Posterior vena cava (tissue), 2 donors: ENCODE measurements around the gene POGLUT2. TPM values are rescaled to one million over a fixed set of nuclear protein-coding genes. Genes with fewer than 3 reads are reported as not detected.
"Not testable (repeated sequence)": the region's sequence is repeated elsewhere in the genome, so short reads cannot be mapped to it uniquely, and the experiment has no call there.

Experiments used
- DNase-seq: peaks from one replicate; pipeline ENCODE4 v3.0.0-alpha.2; 2020; ENCODE audit warnings: low spot score
- intact Hi-C, 2 donors: fragments of 100-400 bp; cut with DNase I; formaldehyde crosslinking; loops; one replicate each; pipeline versions ENCODE4 v1.14.1 to v1.14.2; 2022 to 2023
- total RNA-seq, 2 donors: library from RNA; stranded (reverse); fragmentation: NEBNext Ultra II Directional; extraction: Animal tissue kit (Norgen Biotek cat#: 25700); gene quantifications; one replicate each; pipeline ENCODE4 v1.2.1, GENCODE V29; 2021
- donor health status: DM: yes; HTN: yes; CAD: no.
- donor health status: DM: yes; HTN: yes; CAD: no.

POGLUT2 gene
- total RNA-seq, 2 donors from 2014 or later: 6.2 to 9.9 TPM

GRCh38 chr13:102814025-102814607 lies 15.3 kb upstream of the POGLUT2 start:
- intact Hi-C loops: loop anchor here in 1 of 2 donors (1.0 kb wide), 1 partner anchor 20 kb away; no protein-coding TSS in a partner anchor

DNA sequence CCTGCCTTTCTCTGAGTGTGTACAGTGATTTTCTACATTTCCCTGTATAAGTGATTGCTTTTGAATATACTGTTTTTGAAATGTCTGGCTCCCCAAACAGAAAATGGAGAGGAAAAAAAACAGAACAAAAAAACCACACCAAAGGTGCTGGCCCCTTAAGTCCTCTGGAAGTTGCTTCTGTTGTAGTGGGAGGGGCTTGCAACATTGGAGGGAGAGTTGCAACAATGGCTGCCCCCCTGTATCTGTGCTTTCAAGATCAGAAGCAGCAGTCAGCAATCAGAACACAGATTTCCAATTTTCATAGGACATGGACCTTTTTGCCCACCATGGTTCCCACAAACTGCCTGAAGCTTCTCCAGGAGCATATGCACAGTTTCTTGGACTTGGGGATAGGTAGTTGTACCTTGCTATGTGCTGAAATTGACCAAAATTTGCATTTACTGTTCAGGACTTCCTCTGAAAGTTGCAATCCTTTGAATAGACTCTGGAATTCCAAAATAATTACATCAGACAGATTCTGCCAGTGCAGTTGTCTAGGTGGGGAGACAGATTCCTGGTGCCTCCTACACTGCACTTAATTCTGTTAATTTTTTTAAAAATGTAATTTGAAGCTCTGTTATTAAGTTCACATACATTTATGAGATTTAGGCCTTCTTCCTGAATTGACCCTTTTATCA lies 14.0 kb upstream of the POGLUT2 start:
- DNase-seq: no peak
- intact Hi-C loops: no loop called here

More at GRCh38 chr13:102814025-102814607, 15.3 kb upstream of the POGLUT2 start:
- no peak for DNase-seq

GRCh38 chr13:102807699-102808098 lies 8.9 kb upstream of the POGLUT2 start:
- DNase-seq: no peak
- intact Hi-C loops: no loop called here

DNA sequence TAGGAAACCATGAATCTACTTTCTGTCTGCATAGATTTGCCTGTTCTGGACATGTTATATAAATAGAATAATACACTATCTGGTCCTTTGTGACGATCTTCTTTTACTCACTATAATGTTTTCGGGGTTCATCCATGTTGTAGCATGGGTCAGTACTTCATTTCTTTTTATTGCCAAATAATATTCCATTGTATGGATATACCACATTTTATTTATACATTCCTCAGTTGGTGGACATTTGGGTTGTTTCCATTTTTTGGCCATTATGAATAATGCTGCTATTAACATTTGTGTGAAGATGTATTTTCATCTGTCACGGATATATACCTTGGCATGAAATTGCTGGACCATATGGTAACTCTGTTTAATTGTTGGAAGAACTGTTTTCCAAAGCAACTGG lies 6.9 kb upstream of the POGLUT2 start:
- intact Hi-C loops: no loop called here
- no peak for DNase-seq

GRCh38 chr13:102800145-102801041 lies 1.6 kb upstream of the POGLUT2 start:
- peak; percentile 94 for DNase-seq
- intact Hi-C loops: no loop called here

DNA sequence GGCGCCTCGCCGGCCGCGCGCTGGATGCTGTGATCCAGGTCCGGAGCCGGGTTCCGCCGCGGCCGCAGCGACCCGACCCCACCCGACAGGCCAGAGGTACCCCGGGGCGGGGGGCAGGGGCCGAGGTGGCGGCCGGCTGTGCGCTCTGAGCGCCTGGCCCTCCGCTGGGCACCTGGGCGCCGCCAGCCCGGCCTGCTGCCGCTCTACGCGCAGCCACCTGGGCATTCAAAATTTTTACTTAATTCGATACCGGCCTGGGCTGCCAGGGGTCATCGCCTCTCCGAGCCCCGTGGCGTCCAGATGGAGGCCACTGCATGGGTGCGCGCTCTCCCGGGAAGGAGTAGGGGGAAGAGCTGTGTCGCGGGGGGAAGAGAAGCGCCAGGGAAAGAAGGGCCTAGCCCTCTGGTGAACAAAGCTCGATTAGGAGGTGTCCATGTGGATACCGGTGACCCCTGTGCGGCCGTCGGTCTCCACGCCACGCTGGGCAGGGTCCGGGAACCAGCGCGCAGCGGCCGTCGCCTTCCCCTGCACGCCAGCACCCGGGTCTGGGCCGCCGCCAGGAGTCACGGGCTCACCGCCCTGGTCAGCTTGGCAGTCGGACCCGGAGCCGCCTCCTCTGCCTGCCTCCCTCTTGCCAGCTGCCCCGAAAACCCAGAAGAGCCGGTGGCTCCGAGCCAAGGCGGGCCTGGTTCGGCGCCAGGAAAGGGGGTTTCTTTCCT lies 809 bp upstream of the POGLUT2 start:
- peak; percentile 84 for DNase-seq
- intact Hi-C loops: loop anchor here in 1 of 2 donors (5.0 kb wide), 1 partner anchor 48 kb away; the partner anchor contains the start of gene ERCC5

DNA sequence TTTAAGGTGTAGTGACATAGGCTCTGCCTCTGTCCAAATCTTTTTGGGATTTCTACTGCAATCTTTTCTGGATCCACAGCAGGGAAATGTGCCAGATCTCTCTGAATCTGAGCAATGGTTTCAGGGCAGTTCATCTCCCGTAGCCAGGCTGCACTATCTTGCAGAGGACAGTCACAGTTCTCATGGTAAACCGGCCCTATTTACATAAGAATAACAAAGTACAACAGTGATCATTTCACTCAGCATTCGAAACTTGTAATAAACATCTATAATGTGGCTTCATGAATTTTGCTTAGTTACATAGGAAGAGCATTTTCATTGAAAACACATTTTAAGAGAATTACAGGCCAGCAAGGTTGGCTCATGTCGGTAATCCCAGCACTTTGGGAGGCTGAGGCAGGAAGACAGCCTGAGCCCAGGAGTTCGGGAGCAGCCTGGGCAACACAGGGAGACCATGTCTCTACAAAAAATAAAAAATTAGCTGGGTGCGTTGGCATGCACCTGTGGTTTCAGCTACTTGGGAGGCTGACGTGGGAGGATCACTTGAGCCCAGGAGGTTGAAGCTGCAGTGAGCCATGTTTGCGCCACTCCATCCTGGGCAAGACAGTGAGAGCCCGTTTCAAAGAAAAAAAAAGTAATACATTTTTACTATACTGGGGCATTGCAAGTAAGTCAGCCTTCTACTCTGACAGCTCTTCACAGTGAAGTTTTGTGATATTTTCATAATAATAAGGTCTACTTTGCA lies 5.0 kb downstream of the POGLUT2 start:
- intact Hi-C loops: no loop called here
- DNase-seq: no peak

- intact Hi-C loops: no loop called here
- DNase-seq: no peak
Measured at GRCh38 chr13:102792396-102792795, 6.4 kb downstream of the POGLUT2 start.

GRCh38 chr13:102788683-102789082 lies 10.1 kb downstream of the POGLUT2 start:
- no peak for DNase-seq
- intact Hi-C loops: no loop called here

GRCh38 chr13:102784483-102784882 lies 14.3 kb downstream of the POGLUT2 start:
- DNase-seq: no peak

GRCh38 chr13:102781591-102781990 lies 17.2 kb downstream of the POGLUT2 start:
- DNase-seq: no peak

More at GRCh38 chr13:102784483-102784882, 14.3 kb downstream of the POGLUT2 start:
- intact Hi-C loops: no loop called here

GRCh38 chr13:102780656-102781055 lies 18.1 kb downstream of the POGLUT2 start:
- DNase-seq, intact Hi-C loops: not testable (repeated sequence)

More at GRCh38 chr13:102781591-102781990, 17.2 kb downstream of the POGLUT2 start:
- intact Hi-C loops: no loop called here

GRCh38 chr13:102779436-102780159 lies 19.2 kb downstream of the POGLUT2 start:
- DNase-seq: no peak

DNA sequence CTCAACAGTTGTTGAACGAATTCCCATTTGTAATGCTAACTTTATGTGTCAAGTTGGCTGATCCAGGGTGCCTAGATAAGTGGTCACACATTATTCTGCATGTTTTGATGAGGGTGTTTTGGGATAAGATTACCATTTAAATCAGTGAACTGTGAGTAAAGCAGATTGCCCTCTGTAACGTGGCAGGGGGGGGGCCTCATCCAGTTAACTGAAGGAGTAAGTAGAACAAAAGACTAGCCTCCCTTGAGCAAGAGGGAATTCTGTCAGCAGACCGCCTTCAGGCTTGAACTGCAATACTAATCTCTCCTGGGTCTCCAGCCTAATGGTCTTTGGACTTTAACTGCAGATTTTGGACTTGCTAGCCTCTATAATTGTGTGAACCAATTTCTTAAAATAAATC lies 21.0 kb downstream of the POGLUT2 start:
- DNase-seq: no peak
- intact Hi-C loops: no loop called here

More at GRCh38 chr13:102779436-102780159, 19.2 kb downstream of the POGLUT2 start:
- intact Hi-C loops: no loop called here

GRCh38 chr13:102776271-102776670 lies 22.5 kb downstream of the POGLUT2 start:
- DNase-seq: no peak
- intact Hi-C loops: no loop called here

DNA sequence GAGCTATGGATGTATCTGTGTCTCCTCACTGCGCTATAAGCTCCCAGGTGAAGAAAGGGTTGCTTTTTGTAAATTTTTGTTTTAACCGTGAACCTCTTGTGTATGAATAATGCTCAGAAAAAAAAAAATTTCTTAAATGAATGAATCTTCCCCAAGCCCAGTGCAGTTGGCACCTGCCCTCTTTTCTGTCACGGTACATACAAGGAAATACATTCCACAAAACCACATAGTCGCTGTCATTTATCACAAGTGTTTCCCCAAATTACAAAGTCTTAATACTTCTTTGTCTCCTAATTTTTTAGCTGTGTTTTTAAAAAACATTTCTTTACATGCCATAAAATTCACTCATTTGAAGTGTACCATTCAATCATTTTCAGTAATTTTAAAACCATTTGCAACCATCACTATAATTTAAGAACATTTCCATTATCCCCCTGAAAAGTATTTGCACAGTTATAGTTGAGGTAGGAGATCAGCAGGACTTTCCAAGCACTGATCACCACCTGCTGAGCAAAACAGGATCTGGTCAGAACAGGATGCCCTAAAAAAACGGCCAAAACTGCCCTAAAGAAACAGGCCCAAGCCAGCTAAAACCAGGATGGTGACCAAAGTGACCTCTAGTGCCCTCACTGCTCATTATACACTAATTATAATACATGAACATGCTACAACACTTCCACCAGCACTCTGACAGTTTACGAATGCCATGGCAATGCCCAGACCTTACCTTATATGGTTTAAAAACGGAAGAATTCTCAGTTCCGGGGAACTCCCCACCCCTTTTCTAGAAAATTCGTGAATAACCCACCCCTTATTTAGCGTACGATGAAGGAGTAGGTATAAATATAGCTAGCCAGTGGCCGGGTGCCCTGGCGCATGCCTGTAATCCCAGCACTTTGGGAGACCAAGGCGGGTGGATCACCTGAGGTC lies 23.9 kb downstream of the POGLUT2 start:
- intact Hi-C loops: no loop called here
- DNase-seq: no peak

- intact Hi-C loops: no loop called here
- no peak for DNase-seq
Measured at GRCh38 chr13:102774214-102774568, 24.6 kb downstream of the POGLUT2 start.
